Measurements from ENCODE around the gene BAD. TPM values are rescaled to one million over a fixed set of nuclear protein-coding genes. Genes with fewer than 3 reads are reported as not detected.
A peak's percentile ranks its signal among the peaks of the same experiment; 100 is the strongest.

BAD gene
- total RNA-seq, 1 experiment from 2014 or later = 34.7 TPM

DNA sequence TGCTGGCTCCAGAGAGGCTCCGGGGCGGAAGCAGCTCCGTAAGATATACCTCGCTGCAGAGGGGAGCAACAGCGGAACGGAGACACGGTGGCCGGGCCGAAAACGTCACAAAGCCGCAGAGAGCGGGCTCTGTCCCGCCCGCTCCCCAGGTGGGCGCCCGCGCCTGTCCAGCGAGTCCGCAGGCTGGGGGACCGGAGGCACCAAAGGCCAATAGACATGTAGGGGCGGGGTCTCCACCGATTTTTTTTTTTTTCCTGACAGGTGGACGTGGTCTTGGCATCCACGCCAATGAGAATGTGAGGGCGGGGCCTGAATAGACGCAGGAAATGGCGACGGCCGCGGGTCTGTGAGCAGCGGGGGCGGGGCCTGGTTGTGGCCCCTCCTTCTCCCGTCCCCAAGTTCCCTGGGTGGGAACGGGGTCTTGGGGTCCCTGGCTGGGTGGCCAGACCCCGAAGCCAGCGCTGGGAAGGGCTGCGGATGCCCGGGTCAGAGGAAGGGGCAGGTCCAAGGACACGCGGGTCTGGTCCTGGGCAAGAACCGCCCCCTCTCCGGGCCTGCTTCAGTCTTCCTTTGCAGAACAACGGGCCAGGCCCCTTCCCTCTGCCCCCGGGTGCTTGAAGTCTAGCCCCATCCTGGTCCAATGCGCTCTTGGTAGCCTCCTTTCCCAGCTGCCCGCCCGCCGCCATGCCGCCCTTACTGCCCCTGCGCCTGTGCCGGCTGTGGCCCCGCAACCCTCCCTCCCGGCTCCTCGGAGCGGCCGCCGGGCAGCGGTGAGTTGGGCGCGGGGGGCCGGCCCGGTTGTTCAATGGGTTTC lies 54.1 kb downstream of the BAD start, which contains the start of gene DNAJC4:
TSS of gene DNAJC4 (plus strand) at position 378 of the 814 bp plus-strand sequence. CDS start at position 685, 307 bp downstream.
- H3K27ac Mint-ChIP-seq = peak within 1 kb of the TSS; percentile 90
- peaks cover 1% of the 10 kb centered on the region; the same call in 1 of the 2 replicates for H3K36me3 Mint-ChIP-seq
- CTCF ChIA-PET = interaction anchor here (0.6 to 2.8 kb wide), 5 partner anchors 17 to 126 kb away, joined by 3 to 25 read pairs (median 3); partner anchors contain the start of gene PLCB3
- peak; percentile 53 for ATAC-seq
- H3K27me3 Mint-ChIP-seq (ENCODE audit: low read depth) = peaks cover 16% of the 10 kb centered on the region
- DNase-seq (ENCODE audit: low spot score) = peak; percentile 96
- H3K9me3 Mint-ChIP-seq = no peaks in the 10 kb centered on the region
- peak within 1 kb of the TSS; percentile 82 for H3K4me3 Mint-ChIP-seq
- peaks cover 36% of the 10 kb centered on the region for H3K4me1 Mint-ChIP-seq
- POLR2A ChIA-PET = interaction anchor here (0.5 to 1.0 kb wide), 4 partner anchors 21 to 221 kb away, joined by 3 to 5 read pairs (median 3); partner anchors contain the start of genes PRDX5 and STIP1
- TF ChIP-seq ZNF138 (CRISPR knock-in tag; conservative IDR thresholded peaks at IDR 0.05) (no peak), RORB (CRISPR knock-in tag; IDR thresholded peaks at IDR 0.05) (no peak), ZNF396 (CRISPR knock-in tag; IDR thresholded peaks at IDR 0.05; ENCODE audit: borderline replicate concordance) (no peak), NFE2L1 (CRISPR knock-in tag; IDR thresholded peaks at IDR 0.05) (no peak), E2F5 (CRISPR knock-in tag; IDR thresholded peaks at IDR 0.05) (no peak), ZNF671 (CRISPR knock-in tag; IDR thresholded peaks at IDR 0.05) (no peak), ZBTB21 (CRISPR knock-in tag; IDR thresholded peaks at IDR 0.05; ENCODE audit: borderline replicate concordance) (peak; percentile 27; the same call in 1 of the 2 replicates), ZMAT4 (CRISPR knock-in tag; IDR thresholded peaks at IDR 0.05) (no peak), ARID4B (CRISPR knock-in tag; IDR thresholded peaks at IDR 0.05; ENCODE audit: borderline replicate concordance) (no peak), ZBTB43 (CRISPR knock-in tag; IDR thresholded peaks at IDR 0.05) (no peak), GABPB1 (CRISPR knock-in tag; IDR thresholded peaks at IDR 0.05) (0 out of 2 replicates have a peak, but pooled peaks have one; percentile 21), TEAD4 (CRISPR knock-in tag; IDR thresholded peaks at IDR 0.05) (no peak), ZNF121 (CRISPR knock-in tag; IDR thresholded peaks at IDR 0.05) (no peak), MLX (CRISPR knock-in tag; IDR thresholded peaks at IDR 0.05) (no peak)
- TF ChIP-seq, protein P1, sequence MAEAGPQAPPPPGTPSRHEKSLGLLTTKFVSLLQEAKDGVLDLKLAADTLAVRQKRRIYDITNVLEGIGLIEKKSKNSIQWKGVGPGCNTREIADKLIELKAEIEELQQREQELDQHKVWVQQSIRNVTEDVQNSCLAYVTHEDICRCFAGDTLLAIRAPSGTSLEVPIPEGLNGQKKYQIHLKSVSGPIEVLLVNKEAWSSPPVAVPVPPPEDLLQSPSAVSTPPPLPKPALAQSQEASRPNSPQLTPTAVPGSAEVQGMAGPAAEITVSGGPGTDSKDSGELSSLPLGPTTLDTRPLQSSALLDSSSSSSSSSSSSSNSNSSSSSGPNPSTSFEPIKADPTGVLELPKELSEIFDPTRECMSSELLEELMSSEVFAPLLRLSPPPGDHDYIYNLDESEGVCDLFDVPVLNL (CRISPR knock-in tag; IDR thresholded peaks at IDR 0.05; ENCODE audit: borderline replicate concordance, low read depth) = no peak
- TF ChIP-seq, protein P2, sequence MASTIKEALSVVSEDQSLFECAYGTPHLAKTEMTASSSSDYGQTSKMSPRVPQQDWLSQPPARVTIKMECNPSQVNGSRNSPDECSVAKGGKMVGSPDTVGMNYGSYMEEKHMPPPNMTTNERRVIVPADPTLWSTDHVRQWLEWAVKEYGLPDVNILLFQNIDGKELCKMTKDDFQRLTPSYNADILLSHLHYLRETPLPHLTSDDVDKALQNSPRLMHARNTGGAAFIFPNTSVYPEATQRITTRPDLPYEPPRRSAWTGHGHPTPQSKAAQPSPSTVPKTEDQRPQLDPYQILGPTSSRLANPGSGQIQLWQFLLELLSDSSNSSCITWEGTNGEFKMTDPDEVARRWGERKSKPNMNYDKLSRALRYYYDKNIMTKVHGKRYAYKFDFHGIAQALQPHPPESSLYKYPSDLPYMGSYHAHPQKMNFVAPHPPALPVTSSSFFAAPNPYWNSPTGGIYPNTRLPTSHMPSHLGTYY (CRISPR knock-in tag; IDR thresholded peaks at IDR 0.05) = no peak
- TF ChIP-seq, protein P3, sequence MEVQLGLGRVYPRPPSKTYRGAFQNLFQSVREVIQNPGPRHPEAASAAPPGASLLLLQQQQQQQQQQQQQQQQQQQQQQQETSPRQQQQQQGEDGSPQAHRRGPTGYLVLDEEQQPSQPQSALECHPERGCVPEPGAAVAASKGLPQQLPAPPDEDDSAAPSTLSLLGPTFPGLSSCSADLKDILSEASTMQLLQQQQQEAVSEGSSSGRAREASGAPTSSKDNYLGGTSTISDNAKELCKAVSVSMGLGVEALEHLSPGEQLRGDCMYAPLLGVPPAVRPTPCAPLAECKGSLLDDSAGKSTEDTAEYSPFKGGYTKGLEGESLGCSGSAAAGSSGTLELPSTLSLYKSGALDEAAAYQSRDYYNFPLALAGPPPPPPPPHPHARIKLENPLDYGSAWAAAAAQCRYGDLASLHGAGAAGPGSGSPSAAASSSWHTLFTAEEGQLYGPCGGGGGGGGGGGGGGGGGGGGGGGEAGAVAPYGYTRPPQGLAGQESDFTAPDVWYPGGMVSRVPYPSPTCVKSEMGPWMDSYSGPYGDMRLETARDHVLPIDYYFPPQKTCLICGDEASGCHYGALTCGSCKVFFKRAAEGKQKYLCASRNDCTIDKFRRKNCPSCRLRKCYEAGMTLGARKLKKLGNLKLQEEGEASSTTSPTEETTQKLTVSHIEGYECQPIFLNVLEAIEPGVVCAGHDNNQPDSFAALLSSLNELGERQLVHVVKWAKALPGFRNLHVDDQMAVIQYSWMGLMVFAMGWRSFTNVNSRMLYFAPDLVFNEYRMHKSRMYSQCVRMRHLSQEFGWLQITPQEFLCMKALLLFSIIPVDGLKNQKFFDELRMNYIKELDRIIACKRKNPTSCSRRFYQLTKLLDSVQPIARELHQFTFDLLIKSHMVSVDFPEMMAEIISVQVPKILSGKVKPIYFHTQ (CRISPR knock-in tag; IDR thresholded peaks at IDR 0.05) = no peak
- TF ChIP-seq, protein P4, sequence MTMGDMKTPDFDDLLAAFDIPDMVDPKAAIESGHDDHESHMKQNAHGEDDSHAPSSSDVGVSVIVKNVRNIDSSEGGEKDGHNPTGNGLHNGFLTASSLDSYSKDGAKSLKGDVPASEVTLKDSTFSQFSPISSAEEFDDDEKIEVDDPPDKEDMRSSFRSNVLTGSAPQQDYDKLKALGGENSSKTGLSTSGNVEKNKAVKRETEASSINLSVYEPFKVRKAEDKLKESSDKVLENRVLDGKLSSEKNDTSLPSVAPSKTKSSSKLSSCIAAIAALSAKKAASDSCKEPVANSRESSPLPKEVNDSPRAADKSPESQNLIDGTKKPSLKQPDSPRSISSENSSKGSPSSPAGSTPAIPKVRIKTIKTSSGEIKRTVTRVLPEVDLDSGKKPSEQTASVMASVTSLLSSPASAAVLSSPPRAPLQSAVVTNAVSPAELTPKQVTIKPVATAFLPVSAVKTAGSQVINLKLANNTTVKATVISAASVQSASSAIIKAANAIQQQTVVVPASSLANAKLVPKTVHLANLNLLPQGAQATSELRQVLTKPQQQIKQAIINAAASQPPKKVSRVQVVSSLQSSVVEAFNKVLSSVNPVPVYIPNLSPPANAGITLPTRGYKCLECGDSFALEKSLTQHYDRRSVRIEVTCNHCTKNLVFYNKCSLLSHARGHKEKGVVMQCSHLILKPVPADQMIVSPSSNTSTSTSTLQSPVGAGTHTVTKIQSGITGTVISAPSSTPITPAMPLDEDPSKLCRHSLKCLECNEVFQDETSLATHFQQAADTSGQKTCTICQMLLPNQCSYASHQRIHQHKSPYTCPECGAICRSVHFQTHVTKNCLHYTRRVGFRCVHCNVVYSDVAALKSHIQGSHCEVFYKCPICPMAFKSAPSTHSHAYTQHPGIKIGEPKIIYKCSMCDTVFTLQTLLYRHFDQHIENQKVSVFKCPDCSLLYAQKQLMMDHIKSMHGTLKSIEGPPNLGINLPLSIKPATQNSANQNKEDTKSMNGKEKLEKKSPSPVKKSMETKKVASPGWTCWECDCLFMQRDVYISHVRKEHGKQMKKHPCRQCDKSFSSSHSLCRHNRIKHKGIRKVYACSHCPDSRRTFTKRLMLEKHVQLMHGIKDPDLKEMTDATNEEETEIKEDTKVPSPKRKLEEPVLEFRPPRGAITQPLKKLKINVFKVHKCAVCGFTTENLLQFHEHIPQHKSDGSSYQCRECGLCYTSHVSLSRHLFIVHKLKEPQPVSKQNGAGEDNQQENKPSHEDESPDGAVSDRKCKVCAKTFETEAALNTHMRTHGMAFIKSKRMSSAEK (CRISPR knock-in tag; IDR thresholded peaks at IDR 0.05; ENCODE audit: borderline replicate concordance) = no peak
